ENCODE data around the gene TMBIM1. TPM values are rescaled to one million over a fixed set of nuclear protein-coding genes. Genes with fewer than 3 reads are reported as not detected.

TMBIM1 gene
- total RNA-seq, 1 experiment from 2014 or later: 114 TPM

GRCh38 chr2:218331745-218332144 lies 39.4 kb upstream of the TMBIM1 start:
- intact Hi-C loops (cut with micrococcal nuclease; ENCODE audit: unreplicated experiment) (no loop called here), in situ Hi-C loops (cut with HindIII; ENCODE audit: low pct_unique_long_range_greater_than_20kb, low sequenced_read_pairs) (no loop called here)
- TF ChIP-seq SIN3A (IDR thresholded peaks at IDR 0.05; ENCODE audit: borderline replicate concordance, insufficient read depth, low read depth, low read length) (no peak), POLR2AphosphoS5 (IDR thresholded peaks at IDR 0.05; ENCODE audit: low read depth, low read length) (no peak), TCF7L2 (IDR thresholded peaks at IDR 0.05; ENCODE audit: low read depth, low read length) (no peak)
- TF ChIP-seq, protein P1, sequence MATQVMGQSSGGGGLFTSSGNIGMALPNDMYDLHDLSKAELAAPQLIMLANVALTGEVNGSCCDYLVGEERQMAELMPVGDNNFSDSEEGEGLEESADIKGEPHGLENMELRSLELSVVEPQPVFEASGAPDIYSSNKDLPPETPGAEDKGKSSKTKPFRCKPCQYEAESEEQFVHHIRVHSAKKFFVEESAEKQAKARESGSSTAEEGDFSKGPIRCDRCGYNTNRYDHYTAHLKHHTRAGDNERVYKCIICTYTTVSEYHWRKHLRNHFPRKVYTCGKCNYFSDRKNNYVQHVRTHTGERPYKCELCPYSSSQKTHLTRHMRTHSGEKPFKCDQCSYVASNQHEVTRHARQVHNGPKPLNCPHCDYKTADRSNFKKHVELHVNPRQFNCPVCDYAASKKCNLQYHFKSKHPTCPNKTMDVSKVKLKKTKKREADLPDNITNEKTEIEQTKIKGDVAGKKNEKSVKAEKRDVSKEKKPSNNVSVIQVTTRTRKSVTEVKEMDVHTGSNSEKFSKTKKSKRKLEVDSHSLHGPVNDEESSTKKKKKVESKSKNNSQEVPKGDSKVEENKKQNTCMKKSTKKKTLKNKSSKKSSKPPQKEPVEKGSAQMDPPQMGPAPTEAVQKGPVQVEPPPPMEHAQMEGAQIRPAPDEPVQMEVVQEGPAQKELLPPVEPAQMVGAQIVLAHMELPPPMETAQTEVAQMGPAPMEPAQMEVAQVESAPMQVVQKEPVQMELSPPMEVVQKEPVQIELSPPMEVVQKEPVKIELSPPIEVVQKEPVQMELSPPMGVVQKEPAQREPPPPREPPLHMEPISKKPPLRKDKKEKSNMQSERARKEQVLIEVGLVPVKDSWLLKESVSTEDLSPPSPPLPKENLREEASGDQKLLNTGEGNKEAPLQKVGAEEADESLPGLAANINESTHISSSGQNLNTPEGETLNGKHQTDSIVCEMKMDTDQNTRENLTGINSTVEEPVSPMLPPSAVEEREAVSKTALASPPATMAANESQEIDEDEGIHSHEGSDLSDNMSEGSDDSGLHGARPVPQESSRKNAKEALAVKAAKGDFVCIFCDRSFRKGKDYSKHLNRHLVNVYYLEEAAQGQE (IDR thresholded peaks at IDR 0.05; ENCODE audit: insufficient read depth in 1 of 2, low read depth in 2 of 2, low read length in 1 of 2): no peak
- TF ChIP-seq, protein P2, sequence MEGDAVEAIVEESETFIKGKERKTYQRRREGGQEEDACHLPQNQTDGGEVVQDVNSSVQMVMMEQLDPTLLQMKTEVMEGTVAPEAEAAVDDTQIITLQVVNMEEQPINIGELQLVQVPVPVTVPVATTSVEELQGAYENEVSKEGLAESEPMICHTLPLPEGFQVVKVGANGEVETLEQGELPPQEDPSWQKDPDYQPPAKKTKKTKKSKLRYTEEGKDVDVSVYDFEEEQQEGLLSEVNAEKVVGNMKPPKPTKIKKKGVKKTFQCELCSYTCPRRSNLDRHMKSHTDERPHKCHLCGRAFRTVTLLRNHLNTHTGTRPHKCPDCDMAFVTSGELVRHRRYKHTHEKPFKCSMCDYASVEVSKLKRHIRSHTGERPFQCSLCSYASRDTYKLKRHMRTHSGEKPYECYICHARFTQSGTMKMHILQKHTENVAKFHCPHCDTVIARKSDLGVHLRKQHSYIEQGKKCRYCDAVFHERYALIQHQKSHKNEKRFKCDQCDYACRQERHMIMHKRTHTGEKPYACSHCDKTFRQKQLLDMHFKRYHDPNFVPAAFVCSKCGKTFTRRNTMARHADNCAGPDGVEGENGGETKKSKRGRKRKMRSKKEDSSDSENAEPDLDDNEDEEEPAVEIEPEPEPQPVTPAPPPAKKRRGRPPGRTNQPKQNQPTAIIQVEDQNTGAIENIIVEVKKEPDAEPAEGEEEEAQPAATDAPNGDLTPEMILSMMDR (IDR thresholded peaks at IDR 0.05): no peak
- ChIA-PET CTCF (no interaction called here), POLR2A (no interaction called here)
- no peaks in the 10 kb centered on the region for H3K36me3 ChIP-seq (ENCODE audit: control insufficient read depth, insufficient read depth, low read length)
- DNase-seq (ENCODE audit: low read depth, low spot score) (no peak), ATAC-seq (no peak)
- H3K9me3 ChIP-seq (ENCODE audit: control insufficient read depth, insufficient read depth, low read depth, low read length): no peaks in the 10 kb centered on the region
- no peak overlapping the region for H3K4me3 ChIP-seq (ENCODE audit: low read depth in 2 of 2, low read length in 2 of 2)
- BruUV-seq (replicated peaks): no TSS peak
- no peaks in the 10 kb centered on the region for H3K27me3 ChIP-seq (ENCODE audit: control insufficient read depth, insufficient read depth, low read length)
- no peak overlapping the region for H3K27ac ChIP-seq (ENCODE audit: low read length)
- no peaks in the 10 kb centered on the region for H3K4me1 ChIP-seq (ENCODE audit: control insufficient read depth, insufficient read depth, low read length)

- TF ChIP-seq, protein P2 (IDR thresholded peaks at IDR 0.05): no peak
- TF ChIP-seq SIN3A (IDR thresholded peaks at IDR 0.05; ENCODE audit: borderline replicate concordance, insufficient read depth, low read depth, low read length) (no peak), POLR2AphosphoS5 (IDR thresholded peaks at IDR 0.05; ENCODE audit: low read depth, low read length) (no peak), TCF7L2 (IDR thresholded peaks at IDR 0.05; ENCODE audit: low read depth, low read length) (no peak)
- TF ChIP-seq, protein P1 (IDR thresholded peaks at IDR 0.05; ENCODE audit: insufficient read depth in 1 of 2, low read depth in 2 of 2, low read length in 1 of 2): no peak
- Histone ChIP-seq H3K27me3 (ENCODE audit: control insufficient read depth, insufficient read depth, low read length) (no peaks in the 10 kb centered on the region), H3K27ac (ENCODE audit: low read length) (no peak overlapping the region), H3K4me3 (ENCODE audit: low read depth in 2 of 2, low read length in 2 of 2) (no peak overlapping the region), H3K36me3 (ENCODE audit: control insufficient read depth, insufficient read depth, low read length) (no peaks in the 10 kb centered on the region), H3K9me3 (ENCODE audit: control insufficient read depth, insufficient read depth, low read depth, low read length) (no peaks in the 10 kb centered on the region), H3K4me1 (ENCODE audit: control insufficient read depth, insufficient read depth, low read length) (no peaks in the 10 kb centered on the region)
- intact Hi-C loops (cut with micrococcal nuclease; ENCODE audit: unreplicated experiment): no loop called here
- ChIA-PET POLR2A (interaction anchor here (0.5 kb wide), 1 partner anchor 201 kb away, joined by 3 read pairs; no protein-coding TSS in a partner anchor), CTCF (no interaction called here)
- BruUV-seq (replicated peaks): no TSS peak
- ATAC-seq (no peak), DNase-seq (ENCODE audit: low read depth, low spot score) (no peak)
- in situ Hi-C loops (cut with HindIII; ENCODE audit: low pct_unique_long_range_greater_than_20kb, low sequenced_read_pairs): no loop called here
Observed at GRCh38 chr2:218329826-218330593, 37.7 kb upstream of the TMBIM1 start.
